Measurements from ENCODE around the gene B2M. TPM values are rescaled to one million over a fixed set of nuclear protein-coding genes. Genes with fewer than 3 reads are reported as not detected.
A peak's percentile ranks its signal among the peaks of the same experiment; 100 is the strongest.
"Not testable (repeated sequence)": the region's sequence is repeated elsewhere in the genome, so short reads cannot be mapped to it uniquely, and the experiment has no call there.

The B2M gene
- total RNA-seq, 2 experiments from 2014 or later, result 6,098 to 6,314 TPM

GRCh38 chr15:44738340-44738984 is 27.1 kb downstream of the B2M start:
- Mint-ChIP-seq H3K27me3 (no peaks in the 10 kb centered on the region), H3K4me3 (peak overlapping the region; percentile 64), H3K4me1 (ENCODE audit: low read depth) (peaks cover 46% of the 10 kb centered on the region), H3K27ac (peak overlapping the region; percentile 72), H3K9me3 (peaks cover 10% of the 10 kb centered on the region), H3K36me3 (peaks cover 19% of the 10 kb centered on the region)
- intact Hi-C loops (cut with micrococcal nuclease), result loop anchor here (1.0 to 2.0 kb wide), 2 partner anchors 145 to 160 kb away; no protein-coding TSS in a partner anchor
- CTCF ChIA-PET, result interaction anchor here (0.7 to 7.6 kb wide), 38 partner anchors 8 to 309 kb away, joined by 3 to 209 read pairs (median 5); partner anchors contain the start of genes B2M, PATL2 and SPG11
- no peak for DNase-seq
- POLR2A ChIA-PET, result interaction anchor here (1.2 to 21.9 kb wide), 4 partner anchors 11 to 74 kb away, joined by 3 to 1161 read pairs (median 109); partner anchors contain the start of genes B2M, PATL2 and SPG11

- Mint-ChIP-seq H3K4me1 (ENCODE audit: low read depth) (peaks cover 39% of the 10 kb centered on the region), H3K9me3 (peaks cover 12% of the 10 kb centered on the region), H3K36me3 (peaks cover 15% of the 10 kb centered on the region)
- not testable (repeated sequence) for H3K27me3 Mint-ChIP-seq, DNase-seq, H3K4me3 Mint-ChIP-seq, H3K27ac Mint-ChIP-seq
- ChIA-PET POLR2A (interaction anchor here (6.9 to 21.9 kb wide), 2 partner anchors 26 to 74 kb away, joined by 135 to 1161 read pairs; partner anchors contain the start of genes B2M, PATL2 and SPG11), CTCF (interaction anchor here (0.8 to 7.6 kb wide), 30 partner anchors 8 to 202 kb away, joined by 3 to 209 read pairs (median 6); partner anchors contain the start of genes B2M, PATL2 and SPG11)
- intact Hi-C loops (cut with micrococcal nuclease), result loop anchor here (2.0 kb wide), 1 partner anchor 161 kb away; no protein-coding TSS in a partner anchor
Observed at GRCh38 chr15:44739222-44739847, 28.0 kb downstream of the B2M start.

DNA sequence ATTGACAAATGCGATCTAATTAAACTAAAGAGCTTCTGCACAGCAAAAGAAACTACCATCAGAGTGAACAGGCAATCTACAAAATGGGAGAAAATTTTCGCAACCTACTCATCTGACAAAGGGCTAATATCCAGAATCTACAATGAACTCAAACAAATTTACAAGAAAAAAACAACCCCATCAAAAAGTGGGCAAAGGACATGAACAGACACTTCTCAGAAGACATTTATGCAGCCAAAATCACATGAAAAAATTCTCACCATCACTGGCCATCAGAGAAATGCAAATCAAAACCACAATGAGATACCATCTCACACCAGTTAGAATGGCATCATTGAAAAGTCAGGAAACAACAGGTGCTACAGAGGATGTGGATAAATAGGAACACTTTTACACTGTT is 32.1 kb downstream of the B2M start:
- H3K4me3 Mint-ChIP-seq; H3K27ac Mint-ChIP-seq; POLR2A ChIA-PET; CTCF ChIA-PET; H3K27me3 Mint-ChIP-seq; intact Hi-C loops (cut with micrococcal nuclease); DNase-seq: not testable (repeated sequence)
- Mint-ChIP-seq H3K9me3 (peaks cover 31% of the 10 kb centered on the region), H3K36me3 (peaks cover 23% of the 10 kb centered on the region), H3K4me1 (ENCODE audit: low read depth) (peaks cover 25% of the 10 kb centered on the region)

GRCh38 chr15:44753345-44753744 is 42.0 kb downstream of the B2M start:
- no peak overlapping the region for H3K27ac Mint-ChIP-seq
- CTCF ChIA-PET, result interaction anchor here (1.1 kb wide), 1 partner anchor 425 kb away, joined by 3 read pairs; no protein-coding TSS in a partner anchor
- H3K4me3 Mint-ChIP-seq, result no peak overlapping the region
- DNase-seq, result no peak
- no peaks in the 10 kb centered on the region for H3K27me3 Mint-ChIP-seq
- peaks cover 17% of the 10 kb centered on the region for H3K9me3 Mint-ChIP-seq
- peaks cover 50% of the 10 kb centered on the region for H3K36me3 Mint-ChIP-seq
- peaks cover 34% of the 10 kb centered on the region for H3K4me1 Mint-ChIP-seq (ENCODE audit: low read depth)
- POLR2A ChIA-PET, result interaction anchor here (0.6 kb wide), 1 partner anchor 252 kb away, joined by 4 read pairs; no protein-coding TSS in a partner anchor
- intact Hi-C loops (cut with micrococcal nuclease), result loop anchor here (10.0 kb wide), 1 partner anchor 449 kb away; no protein-coding TSS in a partner anchor

DNA sequence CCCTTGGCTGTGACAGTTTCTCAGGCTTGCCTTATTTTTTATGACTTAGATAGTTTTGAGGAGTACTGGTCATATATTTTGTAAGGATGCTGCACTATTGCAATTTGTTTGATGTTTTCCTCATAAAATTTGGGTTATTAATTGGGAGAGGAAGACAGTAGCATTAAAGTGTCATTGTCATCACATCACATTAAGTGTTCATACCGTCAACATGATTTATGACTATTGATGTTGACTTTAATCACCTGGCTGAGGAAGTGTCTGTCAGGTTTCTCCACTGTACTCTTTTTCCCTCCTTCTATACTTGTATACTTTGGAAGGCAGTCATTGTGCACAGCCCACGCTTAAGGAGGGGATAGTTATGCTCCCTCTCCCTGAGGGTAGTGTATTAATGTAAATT is 51.9 kb downstream of the B2M start:
- ChIA-PET POLR2A (no interaction called here), CTCF (no interaction called here)
- no peak for DNase-seq
- intact Hi-C loops (cut with micrococcal nuclease), result no loop called here
- peaks cover 31% of the 10 kb centered on the region for H3K36me3 Mint-ChIP-seq
- H3K9me3 Mint-ChIP-seq, result no peaks in the 10 kb centered on the region
- no peaks in the 10 kb centered on the region for H3K27me3 Mint-ChIP-seq
- H3K4me3 Mint-ChIP-seq, result no peak overlapping the region
- H3K27ac Mint-ChIP-seq, result no peak overlapping the region
- H3K4me1 Mint-ChIP-seq (ENCODE audit: low read depth), result peaks cover 2% of the 10 kb centered on the region

DNA sequence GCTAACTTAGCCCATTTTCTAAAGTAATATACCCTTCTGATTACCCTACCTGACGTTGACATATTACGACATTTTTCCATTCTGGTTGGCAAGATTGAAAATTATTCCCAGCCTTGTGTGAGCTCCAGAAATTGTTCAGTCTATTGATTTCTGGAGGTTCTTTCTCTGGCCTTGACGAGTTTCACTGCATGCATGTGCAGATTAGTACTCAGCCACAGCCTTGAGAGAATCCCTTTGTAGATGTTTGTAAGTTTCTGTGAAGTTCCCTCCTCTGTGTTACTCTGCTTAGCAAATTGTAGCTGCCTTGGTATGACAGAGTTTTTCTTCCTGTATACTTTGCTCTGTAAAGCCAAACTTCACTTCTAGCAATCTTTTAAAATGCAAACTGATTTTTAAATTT is 52.5 kb downstream of the B2M start:
- intact Hi-C loops (cut with micrococcal nuclease), result no loop called here
- CTCF ChIA-PET, result interaction anchor here (1.3 kb wide), 1 partner anchor 18 kb away, joined by 4 read pairs; no protein-coding TSS in a partner anchor
- Mint-ChIP-seq H3K36me3 (peaks cover 31% of the 10 kb centered on the region), H3K27ac (no peak overlapping the region), H3K27me3 (no peaks in the 10 kb centered on the region), H3K9me3 (no peaks in the 10 kb centered on the region), H3K4me3 (no peak overlapping the region), H3K4me1 (ENCODE audit: low read depth) (peaks cover 2% of the 10 kb centered on the region)
- no peak for DNase-seq
- POLR2A ChIA-PET, result no interaction called here

DNA sequence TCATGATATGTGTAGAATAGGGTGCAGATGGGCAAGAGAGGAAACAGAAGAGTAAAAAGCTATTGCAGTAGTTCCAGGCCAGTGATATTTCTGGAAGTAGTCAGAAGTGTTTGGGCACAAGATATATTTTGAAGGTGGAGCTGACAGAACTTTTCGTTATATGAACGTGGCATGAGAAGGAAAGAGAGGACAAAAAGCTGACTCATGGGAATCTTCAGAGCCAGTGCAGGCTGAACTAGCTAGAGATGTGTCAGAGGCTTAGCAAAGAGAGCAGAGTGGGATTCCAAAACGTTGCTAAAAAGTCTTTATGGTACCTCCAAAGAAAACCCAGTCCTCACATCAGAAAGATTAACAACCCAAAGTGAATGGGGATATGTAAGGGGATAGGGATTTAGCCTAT is 53.7 kb downstream of the B2M start:
- POLR2A ChIA-PET, result no interaction called here
- H3K36me3 Mint-ChIP-seq, result peaks cover 37% of the 10 kb centered on the region
- peaks cover 2% of the 10 kb centered on the region for H3K4me1 Mint-ChIP-seq (ENCODE audit: low read depth)
- intact Hi-C loops (cut with micrococcal nuclease), result no loop called here
- H3K27me3 Mint-ChIP-seq, result no peaks in the 10 kb centered on the region
- CTCF ChIA-PET, result interaction anchor here (1.3 kb wide), 1 partner anchor 17 kb away, joined by 4 read pairs; no protein-coding TSS in a partner anchor
- no peak overlapping the region for H3K4me3 Mint-ChIP-seq
- no peak overlapping the region for H3K27ac Mint-ChIP-seq
- peaks cover 3% of the 10 kb centered on the region for H3K9me3 Mint-ChIP-seq
- DNase-seq, result no peak

Other genes starting within 250 kb of the B2M start
- gene EIF3J, start 174.4 kb upstream of the B2M start, total RNA-seq, result 10 to 100 TPM; 92.6 to 95.2 TPM
- gene SPG11, start 47.9 kb upstream of the B2M start, total RNA-seq, result 10 to 100 TPM; 84.6 to 86.8 TPM
- gene PATL2, start 194 bp upstream of the B2M start, total RNA-seq, result 10 to 100 TPM; 16.5 to 17.2 TPM
- 10 to 100 TPM; 76.0 to 78.0 TPM for gene TRIM69, start 25.0 kb downstream of the B2M start, total RNA-seq
- gene TERB2, start 245.2 kb downstream of the B2M start, total RNA-seq, result not detected

Data from activated CD4-positive, alpha-beta memory T cell treated with anti-CD3 and anti-CD28 coated beads for 36 hours (primary cell).